Muscle layer of colon (tissue), 2 donors: ENCODE measurements around the gene USP17L15.
"Not testable (repeated sequence)": the region's sequence is repeated elsewhere in the genome, so short reads cannot be mapped to it uniquely, and the experiment has no call there.

Experiments
- H3K27ac ChIP-seq: one replicate; pipeline ENCODE4 v1.7.0; 2013; ENCODE audit warnings: low read depth, mild to moderate bottlenecking, low read length, moderate library complexity
- H3K27me3 ChIP-seq, 2 donors: one replicate each; pipeline ENCODE4 v1.7.0; 2013; ENCODE audit warnings: low read length in 2 of 2, mild to moderate bottlenecking in 2 of 2; ENCODE audit not compliant: insufficient read depth in 2 of 2, control insufficient read depth in 1 of 2
- H3K36me3 ChIP-seq: one replicate; pipeline ENCODE4 v1.7.0; 2013; ENCODE audit warnings: mild to moderate bottlenecking, low read length; ENCODE audit not compliant: insufficient read depth
- H3K4me1 ChIP-seq: one replicate; pipeline ENCODE4 v1.7.0; 2013; ENCODE audit warnings: mild to moderate bottlenecking, low read length; ENCODE audit not compliant: insufficient read depth
- H3K4me3 ChIP-seq, 2 donors: one replicate each; pipeline ENCODE4 v1.7.0; 2013; ENCODE audit warnings: low read length in 2 of 2, low read depth in 1 of 2, mild to moderate bottlenecking in 1 of 2, moderate library complexity in 1 of 2
- H3K9ac ChIP-seq: one replicate; pipeline ENCODE4 v1.7.0; 2013; ENCODE audit warnings: low read length
- H3K9me3 ChIP-seq: one replicate; pipeline ENCODE4 v1.7.0; 2013; ENCODE audit warnings: mild to moderate bottlenecking, low read length
- donor health status: abdominal sarcoma.
- donor health status: Adenocarcinoma of cecum.

Gene USP17L15

GRCh38 chr4:9234085-9234484 lies at the start of gene USP17L15:
Gene USP17L15 (plus strand): TSS chr4:9234385. CDS start chr4:9234385, 0 bp downstream.
- not testable (repeated sequence) for H3K9ac ChIP-seq, H3K27ac ChIP-seq, H3K9me3 ChIP-seq, H3K4me1 ChIP-seq, H3K36me3 ChIP-seq, H3K27me3 ChIP-seq, H3K4me3 ChIP-seq

DNA sequence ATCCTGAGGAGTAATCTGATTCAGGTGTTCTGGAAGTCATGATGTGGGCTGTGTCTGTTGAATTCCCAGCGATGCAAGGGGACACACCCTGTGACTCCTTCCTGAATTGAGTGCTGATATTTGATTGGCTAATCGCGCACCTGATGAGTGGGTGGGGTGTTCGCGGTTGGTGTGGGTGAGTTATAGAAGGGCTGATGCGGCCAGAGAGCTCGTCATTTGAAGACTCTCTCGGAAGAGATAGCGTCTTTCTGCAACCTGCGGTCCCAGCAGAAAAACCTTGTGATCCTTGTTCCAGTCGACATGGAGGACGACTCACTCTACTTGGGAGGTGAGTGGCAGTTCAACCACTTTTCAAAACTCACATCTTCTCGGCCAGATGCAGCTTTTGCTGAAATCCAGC lies 23.8 kb upstream of the USP17L15 start, which contains the start of gene USP17L10:
Gene USP17L10, plus strand, starts transcription at position 301 of the 400 bp plus-strand sequence. Its CDS starts 0 bp downstream, at position 301.
- not testable (repeated sequence) for H3K36me3 ChIP-seq, H3K4me3 ChIP-seq, H3K27ac ChIP-seq, H3K4me1 ChIP-seq, H3K9ac ChIP-seq, H3K9me3 ChIP-seq, H3K27me3 ChIP-seq

DNA sequence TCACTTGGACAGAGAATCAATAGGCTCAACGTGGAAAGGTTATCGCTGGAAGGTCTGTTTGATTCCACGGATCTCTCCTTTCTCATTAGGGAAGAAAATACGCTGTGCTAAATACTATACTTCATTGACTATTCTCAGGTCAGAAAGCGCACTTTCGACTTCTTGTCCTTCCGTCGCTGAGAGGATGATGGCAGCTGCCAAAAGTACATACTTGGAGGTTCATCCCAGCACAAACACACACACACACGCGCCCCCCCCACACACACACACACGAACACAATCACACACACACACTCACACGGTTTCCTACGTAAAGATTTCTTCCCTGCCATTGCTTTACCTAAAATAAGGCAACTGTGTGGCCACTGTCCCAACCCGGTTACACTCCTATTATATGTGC lies 19.5 kb upstream of the USP17L15 start:
- H3K27ac ChIP-seq, H3K27me3 ChIP-seq, H3K9me3 ChIP-seq, H3K4me1 ChIP-seq, H3K9ac ChIP-seq, H3K4me3 ChIP-seq, H3K36me3 ChIP-seq: not testable (repeated sequence)

GRCh38 chr4:9215105-9215504 lies 19.1 kb upstream of the USP17L15 start, which contains the start of gene USP17L11:
Gene USP17L11 (plus strand): TSS chr4:9215405. CDS start chr4:9215405, 0 bp downstream.
- H3K9me3 ChIP-seq, H3K27ac ChIP-seq, H3K27me3 ChIP-seq, H3K4me3 ChIP-seq, H3K9ac ChIP-seq, H3K4me1 ChIP-seq, H3K36me3 ChIP-seq: not testable (repeated sequence)

GRCh38 chr4:9219852-9220251 lies 14.3 kb upstream of the USP17L15 start, which contains the start of gene USP17L12:
Gene USP17L12 (plus strand): TSS chr4:9220152. CDS start chr4:9220152, 0 bp downstream.
- not testable (repeated sequence) for H3K9me3 ChIP-seq, H3K9ac ChIP-seq, H3K4me1 ChIP-seq, H3K36me3 ChIP-seq, H3K27ac ChIP-seq, H3K4me3 ChIP-seq, H3K27me3 ChIP-seq

DNA sequence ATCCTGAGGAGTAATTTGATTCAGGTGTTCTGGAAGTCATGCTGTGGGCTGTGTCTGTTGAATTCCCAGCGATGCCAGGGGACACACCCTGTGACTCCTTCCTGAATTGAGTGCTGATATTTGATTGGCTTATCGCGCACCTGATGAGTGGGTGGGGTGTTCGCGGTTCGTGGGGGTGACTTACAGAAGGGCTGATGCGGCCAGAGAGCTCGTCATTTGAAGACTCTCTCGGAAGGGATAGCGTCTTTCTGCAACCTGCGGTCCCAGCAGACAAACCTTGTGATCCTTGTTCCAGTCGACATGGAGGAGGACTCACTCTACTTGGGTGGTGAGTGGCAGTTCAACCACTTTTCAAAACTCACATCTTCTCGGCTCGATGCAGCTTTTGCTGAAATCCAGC lies 9.6 kb upstream of the USP17L15 start, which contains the start of gene USP17L13:
Gene USP17L13, plus strand, starts transcription at position 301 of the 400 bp plus-strand sequence. Its CDS starts 0 bp downstream, at position 301.
- H3K36me3 ChIP-seq, H3K4me3 ChIP-seq, H3K4me1 ChIP-seq, H3K27me3 ChIP-seq, H3K9me3 ChIP-seq, H3K9ac ChIP-seq, H3K27ac ChIP-seq: not testable (repeated sequence)

- not testable (repeated sequence) for H3K27me3 ChIP-seq, H3K9me3 ChIP-seq, H3K4me3 ChIP-seq, H3K36me3 ChIP-seq, H3K9ac ChIP-seq, H3K27ac ChIP-seq, H3K4me1 ChIP-seq
Measured at GRCh38 chr4:9230249-9230648, 3.9 kb upstream of the USP17L15 start.

DNA sequence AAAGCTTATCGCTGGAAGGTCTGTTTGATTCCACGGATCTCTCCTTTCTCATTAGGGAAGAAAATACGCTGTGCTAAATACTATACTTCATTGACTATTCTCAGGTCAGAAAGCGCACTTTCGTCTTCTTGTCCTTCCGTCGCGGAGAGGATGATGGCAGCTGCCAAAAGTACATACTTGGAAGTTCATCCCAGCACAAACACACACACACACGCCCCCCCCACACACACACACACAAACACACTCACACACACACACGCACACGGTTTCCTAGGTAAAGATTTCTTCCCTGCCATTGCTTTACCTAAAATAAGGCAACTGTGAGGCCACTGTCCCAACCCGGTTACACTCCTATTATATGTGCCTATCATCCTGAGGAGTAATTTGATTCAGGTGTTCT lies 4.3 kb downstream of the USP17L15 start:
- H3K9ac ChIP-seq, H3K9me3 ChIP-seq, H3K36me3 ChIP-seq, H3K4me1 ChIP-seq, H3K27me3 ChIP-seq, H3K27ac ChIP-seq, H3K4me3 ChIP-seq: not testable (repeated sequence)

DNA sequence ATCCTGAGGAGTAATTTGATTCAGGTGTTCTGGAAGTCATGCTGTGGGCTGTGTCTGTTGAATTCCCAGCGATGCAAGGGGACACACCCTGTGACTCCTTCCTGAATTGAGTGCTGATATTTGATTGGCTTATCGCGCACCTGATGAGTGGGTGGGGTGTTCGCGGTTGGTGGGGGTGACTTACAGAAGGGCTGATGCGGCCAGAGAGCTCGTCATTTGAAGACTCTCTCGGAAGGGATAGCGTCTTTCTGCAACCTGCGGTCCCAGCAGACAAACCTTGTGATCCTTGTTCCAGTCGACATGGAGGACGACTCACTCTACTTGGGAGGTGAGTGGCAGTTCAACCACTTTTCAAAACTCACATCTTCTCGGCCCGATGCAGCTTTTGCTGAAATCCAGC lies 9.4 kb downstream of the USP17L15 start, which contains the start of gene USP17L17:
Gene USP17L17, plus strand, starts transcription at position 301 of the 400 bp plus-strand sequence. Its CDS starts 0 bp downstream, at position 301.
- not testable (repeated sequence) for H3K27me3 ChIP-seq, H3K4me3 ChIP-seq, H3K9ac ChIP-seq, H3K9me3 ChIP-seq, H3K4me1 ChIP-seq, H3K27ac ChIP-seq, H3K36me3 ChIP-seq

DNA sequence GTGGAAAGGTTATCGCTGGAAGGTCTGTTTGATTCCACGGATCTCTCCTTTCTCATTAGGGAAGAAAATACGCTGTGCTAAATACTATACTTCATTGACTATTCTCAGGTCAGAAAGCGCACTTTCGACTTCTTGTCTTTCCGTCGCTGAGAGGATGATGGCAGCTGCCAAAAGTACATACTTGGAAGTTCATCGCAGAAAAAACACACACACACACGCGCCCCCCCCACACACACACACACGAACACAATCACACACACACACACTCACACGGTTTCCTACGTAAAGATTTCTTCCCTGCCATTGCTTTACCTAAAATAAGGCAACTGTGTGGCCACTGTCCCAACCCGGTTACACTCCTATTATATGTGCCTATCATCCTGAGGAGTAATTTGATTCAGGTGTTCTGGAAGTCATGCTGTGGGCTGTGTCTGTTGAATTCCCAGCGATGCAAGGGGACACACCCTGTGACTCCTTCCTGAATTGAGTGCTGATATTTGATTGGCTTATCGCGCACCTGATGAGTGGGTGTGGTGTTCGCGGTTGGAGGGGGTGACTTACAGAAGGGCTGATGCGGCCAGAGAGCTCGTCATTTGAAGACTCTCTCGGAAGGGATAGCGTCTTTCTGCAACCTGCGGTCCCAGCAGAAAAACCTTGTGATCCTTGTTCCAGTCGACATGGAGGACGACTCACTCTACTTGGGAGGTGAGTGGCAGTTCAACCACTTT lies 13.9 kb downstream of the USP17L15 start, which contains the start of gene USP17L18:
Gene USP17L18, plus strand, starts transcription at position 678 of the 728 bp plus-strand sequence. Its CDS starts 0 bp downstream, at position 678.
- not testable (repeated sequence) for H3K36me3 ChIP-seq, H3K9me3 ChIP-seq, H3K9ac ChIP-seq, H3K4me1 ChIP-seq, H3K27ac ChIP-seq, H3K4me3 ChIP-seq, H3K27me3 ChIP-seq

DNA sequence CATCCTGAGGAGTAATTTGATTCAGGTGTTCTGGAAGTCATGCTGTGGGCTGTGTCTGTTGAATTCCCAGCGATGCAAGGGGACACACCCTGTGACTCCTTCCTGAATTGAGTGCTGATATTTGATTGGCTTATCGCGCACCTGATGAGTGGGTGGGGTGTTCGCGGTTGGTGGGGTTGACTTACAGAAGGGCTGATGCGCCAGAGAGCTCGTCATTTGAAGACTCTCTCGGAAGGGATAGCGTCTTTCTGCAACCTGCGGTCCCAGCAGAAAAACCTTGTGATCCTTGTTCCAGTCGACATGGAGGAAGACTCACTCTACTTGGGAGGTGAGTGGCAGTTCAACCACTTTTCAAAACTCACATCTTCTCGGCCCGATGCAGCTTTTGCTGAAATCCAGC lies 18.9 kb downstream of the USP17L15 start, which contains the start of gene USP17L19:
Gene USP17L19, plus strand, starts transcription at position 301 of the 400 bp plus-strand sequence. Its CDS starts 0 bp downstream, at position 301.
- H3K9ac ChIP-seq, H3K4me1 ChIP-seq, H3K36me3 ChIP-seq, H3K9me3 ChIP-seq, H3K4me3 ChIP-seq, H3K27me3 ChIP-seq, H3K27ac ChIP-seq: not testable (repeated sequence)

GRCh38 chr4:9257824-9258223 lies 23.6 kb downstream of the USP17L15 start, which contains the start of gene USP17L20:
Gene USP17L20 (plus strand): TSS chr4:9258124. CDS start chr4:9258124, 0 bp downstream.
- not testable (repeated sequence) for H3K27me3 ChIP-seq, H3K9me3 ChIP-seq, H3K36me3 ChIP-seq, H3K27ac ChIP-seq, H3K4me3 ChIP-seq, H3K9ac ChIP-seq, H3K4me1 ChIP-seq
